Measurements from ENCODE around the gene GH1. TPM values are rescaled to one million over a fixed set of nuclear protein-coding genes. Genes with fewer than 3 reads are reported as not detected.
"Not testable (repeated sequence)": the region's sequence is repeated elsewhere in the genome, so short reads cannot be mapped to it uniquely, and the experiment has no call there.

GH1 gene
- total and polyA plus RNA-seq, 2 of the 13 experiments (the other 11 are each of a cell fraction or from before 2014, with no cell fraction given), result not detected

- H3K4me1 ChIP-seq (ENCODE audit: insufficient read depth, low read length); H3K79me2 ChIP-seq (ENCODE audit: insufficient read depth, low read length); H3K4me2 ChIP-seq (ENCODE audit: low read depth, low read length); DNase-seq (ENCODE audit: low spot score); H2AFZ ChIP-seq (ENCODE audit: low read length); FAIRE-seq; H3K36me3 ChIP-seq (replicated peaks in 1 of 2; ENCODE audit: control insufficient read depth in 1 of 2, insufficient read depth in 2 of 2, low read length in 2 of 2); H3K9me3 ChIP-seq (ENCODE audit: low read length); H4K20me1 ChIP-seq (ENCODE audit: insufficient read depth, low read length); CTCF ChIA-PET (ENCODE audit: low intra/inter-chr PET ratio, low total read pairs); BruUV-seq (replicated peaks); POLR2A ChIA-PET; H3K9ac ChIP-seq (ENCODE audit: insufficient read depth, low read depth, low read length); in situ Hi-C loops (cut with HindIII; ENCODE audit: extremely low pct_ligation_motif_present, low pct_unique_long_range_greater_than_20kb); H3K27ac ChIP-seq (ENCODE audit: extremely low read length, insufficient read depth, low read length); H3K4me3 ChIP-seq (replicated peaks in 1 of 3; ENCODE audit: insufficient read depth in 1 of 3, low read depth in 2 of 3, low read length in 3 of 3): not testable (repeated sequence)
- TF ChIP-seq MAFF (IDR thresholded peaks at IDR 0.05; ENCODE audit: low read depth, low read length) (peak; percentile 74), MAFK (conservative IDR thresholded peaks at IDR 0.05 in 1 of 2, IDR thresholded peaks at IDR 0.05 in 1 of 2; ENCODE audit: low read length in 2 of 2) (peak; percentile 79 to 85), CTCF (CRISPR knock-in tag; IDR thresholded peaks at IDR 0.05) (peak; percentile 26; the same call in 1 of the 2 replicates)
- WGBS (ENCODE audit: low lambda C conversion rate), result 13% methylated on average over 9 of the region's 9 CpGs
- peak; percentile 55 for ATAC-seq
- H3K27me3 ChIP-seq (ENCODE audit: control insufficient read depth in 1 of 2, insufficient read depth in 2 of 2, low read length in 2 of 2), result peaks cover 1 to 15% of the 10 kb centered on the region in 2 experiments; a peak in 3 of 5 replicates
- intact Hi-C loops (cut with micrococcal nuclease; ENCODE audit: unreplicated experiment), result loop anchor here (10.0 kb wide), 1 partner anchor 445 kb away; no protein-coding TSS in a partner anchor
These were observed 48.9 kb downstream of the GH1 start for GRCh38 chr17:63869491-63870291.

Small RNAs within 50 kb of the gene (small RNA-seq; reads per million reads assigned to genes)
- gene AC040958.1 (ENCODE audit: insufficient read depth in 2 of 3, insufficient read length in 3 of 3, low read depth in 2 of 3, low replicate concordance in 1 of 3) (0 reads per million in 3 experiments), gene AC127029.1 (ENCODE audit: insufficient read depth in 2 of 3, insufficient read length in 3 of 3, low read depth in 2 of 3, low replicate concordance in 1 of 3) (0 reads per million in 3 experiments), gene GH1 (ENCODE audit: insufficient read depth in 2 of 3, insufficient read length in 3 of 3, low read depth in 2 of 3, low replicate concordance in 1 of 3) (0 reads per million in 3 experiments)

Other genes with a start within 250 kb of the GH1 start
- gene LIMD2, start 218.7 kb downstream of the GH1 start, total RNA-seq (2016; rRNA removed; fragmentation: Illumina TruSeq; extraction: Trizol), result 6.9 and 9.0 TPM in 2 replicates
- gene LIMD2, start 218.7 kb downstream of the GH1 start, polyA plus RNA-seq (2011; rRNA removed), result 20.8 and 26.5 TPM in 2 replicates
- gene STRADA, start 177.0 kb downstream of the GH1 start, total RNA-seq (2016; rRNA removed; fragmentation: Illumina TruSeq; extraction: Trizol), result 16.1 and 17.9 TPM in 2 replicates
- gene STRADA, start 177.0 kb downstream of the GH1 start, polyA plus RNA-seq (2011; rRNA removed), result 17.3 and 17.6 TPM in 2 replicates
- gene CCDC47, start 145.2 kb downstream of the GH1 start, total RNA-seq (2016; rRNA removed; fragmentation: Illumina TruSeq; extraction: Trizol), result 61.6 and 99.5 TPM in 2 replicates
- 54.4 and 59.3 TPM in 2 replicates for gene CCDC47, start 145.2 kb downstream of the GH1 start, polyA plus RNA-seq (2011; rRNA removed)
- gene DDX42, start 144.7 kb downstream of the GH1 start, total RNA-seq (2016; rRNA removed; fragmentation: Illumina TruSeq; extraction: Trizol), result 81.5 and 87.2 TPM in 2 replicates
- 92.9 and 104 TPM in 2 replicates for gene DDX42, start 144.7 kb downstream of the GH1 start, polyA plus RNA-seq (2011; rRNA removed)
- gene PSMC5, start 91.4 kb downstream of the GH1 start, total RNA-seq (2016; rRNA removed; fragmentation: Illumina TruSeq; extraction: Trizol), result 35.3 and 81.4 TPM in 2 replicates
- gene PSMC5, start 91.4 kb downstream of the GH1 start, polyA plus RNA-seq (2011; rRNA removed), result 109 and 128 TPM in 2 replicates
- gene FTSJ3, start 91.2 kb downstream of the GH1 start, total RNA-seq (2016; rRNA removed; fragmentation: Illumina TruSeq; extraction: Trizol), result 55.8 and 64.2 TPM in 2 replicates
- 26.0 and 33.3 TPM in 2 replicates for gene FTSJ3, start 91.2 kb downstream of the GH1 start, polyA plus RNA-seq (2011; rRNA removed)
- 139 and 150 TPM in 2 replicates for gene SMARCD2, start 76.2 kb downstream of the GH1 start, total RNA-seq (2016; rRNA removed; fragmentation: Illumina TruSeq; extraction: Trizol)
- 122 and 128 TPM in 2 replicates for gene SMARCD2, start 76.2 kb downstream of the GH1 start, polyA plus RNA-seq (2011; rRNA removed)
- gene CSH2, start 45.2 kb downstream of the GH1 start, total RNA-seq (2016; rRNA removed; fragmentation: Illumina TruSeq; extraction: Trizol), result not detected in 2 replicates
- gene CSH2, start 45.2 kb downstream of the GH1 start, polyA plus RNA-seq (2011; rRNA removed), result not detected in 2 replicates
- not detected in 2 replicates for gene GH2, start 36.9 kb downstream of the GH1 start, total RNA-seq (2016; rRNA removed; fragmentation: Illumina TruSeq; extraction: Trizol)
- not detected in 2 replicates for gene GH2, start 36.9 kb downstream of the GH1 start, polyA plus RNA-seq (2011; rRNA removed)
- gene CSH1, start 22.3 kb downstream of the GH1 start, total RNA-seq (2016; rRNA removed; fragmentation: Illumina TruSeq; extraction: Trizol), result not detected in 2 replicates
- gene CSH1, start 22.3 kb downstream of the GH1 start, polyA plus RNA-seq (2011; rRNA removed), result not detected in 2 replicates
- gene CSHL1, start 7.6 kb downstream of the GH1 start, total RNA-seq (2016; rRNA removed; fragmentation: Illumina TruSeq; extraction: Trizol), result not detected in 2 replicates
- gene CSHL1, start 7.6 kb downstream of the GH1 start, polyA plus RNA-seq (2011; rRNA removed), result not detected in 2 replicates
- not detected in 2 replicates for gene CD79B, start 13.5 kb upstream of the GH1 start, total RNA-seq (2016; rRNA removed; fragmentation: Illumina TruSeq; extraction: Trizol)
- 0.21 TPM in 1 of 2 replicates, not detected in the other for gene CD79B, start 13.5 kb upstream of the GH1 start, polyA plus RNA-seq (2011; rRNA removed)
- 0.02 TPM in 1 of 2 replicates, not detected in the other for gene SCN4A, start 54.1 kb upstream of the GH1 start, total RNA-seq (2016; rRNA removed; fragmentation: Illumina TruSeq; extraction: Trizol)
- gene SCN4A, start 54.1 kb upstream of the GH1 start, polyA plus RNA-seq (2011; rRNA removed), result 0.03 and 0.04 TPM in 2 replicates
- 0.07 and 0.11 TPM in 2 replicates for gene PRR29, start 79.5 kb upstream of the GH1 start, total RNA-seq (2016; rRNA removed; fragmentation: Illumina TruSeq; extraction: Trizol)
- gene PRR29, start 79.5 kb upstream of the GH1 start, polyA plus RNA-seq (2011; rRNA removed), result 0.08 and 0.20 TPM in 2 replicates
- gene ICAM2, start 101.8 kb upstream of the GH1 start, total RNA-seq (2016; rRNA removed; fragmentation: Illumina TruSeq; extraction: Trizol), result 7.9 and 10.9 TPM in 2 replicates
- 20.8 and 21.4 TPM in 2 replicates for gene ICAM2, start 101.8 kb upstream of the GH1 start, polyA plus RNA-seq (2011; rRNA removed)
- gene ERN1, start 211.3 kb upstream of the GH1 start, total RNA-seq (2016; rRNA removed; fragmentation: Illumina TruSeq; extraction: Trizol), result 4.1 and 6.0 TPM in 2 replicates
- 12.7 and 15.7 TPM in 2 replicates for gene ERN1, start 211.3 kb upstream of the GH1 start, polyA plus RNA-seq (2011; rRNA removed)

All from HepG2 (cell line).